IMR-90 (cell line): ENCODE measurements around the gene TADA2A. TPM values are rescaled to one million over a fixed set of nuclear protein-coding genes. Genes with fewer than 3 reads are reported as not detected.
A peak's percentile ranks its signal among the peaks of the same experiment; 100 is the strongest.

ENCODE experiments used
- ATAC-seq: fragments of 200-7000 bp; cut with Tn5 transposase; 2 replicates; pipeline ENCODE4 v1.9.1; 2020; ENCODE audit warnings: low read depth, mild to moderate bottlenecking, moderate library complexity
- BruUV-seq: library from RNA; stranded (reverse); fragments of 400-500 nt; replicated peaks from 2 replicates; lab custom pipeline; 2021; lab: Mats Ljungman, UMichigan
- CTCF ChIA-PET: fragments of 300-600 bp; formaldehyde crosslinking; extraction: SDS; loops from one replicate; lab custom pipeline; 2021; ENCODE audit warnings: antibody characterized with exemption; lab: Yijun Ruan, JAX
- POLR2A ChIA-PET: fragments of 300-600 bp; sonication (Branson Sonifier 250); formaldehyde crosslinking; loops from one replicate; lab custom pipeline; 2022; ENCODE audit warnings: antibody characterized with exemption; ENCODE audit not compliant: unreplicated experiment; lab: Charles Lee
- DNase-seq: peaks from one replicate; pipeline ENCODE4 v3.0.0; 2013
- H2AFZ ChIP-seq: replicated peaks from 2 replicates; pipeline ENCODE3; 2013; ENCODE audit warnings: low read length, mild to moderate bottlenecking; ENCODE audit not compliant: poor library complexity
- H2AK5ac ChIP-seq: 2 replicates; pipeline ENCODE4 v1.6.1; 2013; ENCODE audit warnings: low read depth, low read length, inconsistent platforms
- H2AK9ac ChIP-seq: replicated peaks from 2 replicates; pipeline ENCODE3; 2013; ENCODE audit warnings: mild to moderate bottlenecking, low read depth, low read length, moderate library complexity; ENCODE audit not compliant: poor library complexity
- H2BK120ac ChIP-seq: 2 replicates; pipeline ENCODE4 v1.6.1; 2013; ENCODE audit warnings: low read depth, low read length, inconsistent platforms
- H2BK15ac ChIP-seq: 3 replicates; pipeline ENCODE4 v1.6.1; 2013; ENCODE audit warnings: low read depth, low read length, inconsistent platforms
- H2BK20ac ChIP-seq: 2 replicates; pipeline ENCODE4 v1.6.1; 2013; ENCODE audit warnings: low read depth, mild to moderate bottlenecking, inconsistent platforms, low read length, moderate library complexity
- H2BK5ac ChIP-seq: 2 replicates; pipeline ENCODE4 v1.6.1; 2013; ENCODE audit warnings: mild to moderate bottlenecking, low read depth, low read length, inconsistent platforms; ENCODE audit not compliant: poor library complexity, severe bottlenecking
- H3K14ac ChIP-seq: replicated peaks from 2 replicates; pipeline ENCODE4 v1.6.1; 2013; ENCODE audit warnings: low read depth, low read length, inconsistent platforms
- H3K18ac ChIP-seq: 2 replicates; pipeline ENCODE4 v1.6.1; 2013; ENCODE audit warnings: low read depth, low read length, control low read depth
- H3K23ac ChIP-seq: 2 replicates; pipeline ENCODE4 v1.6.1; 2013; ENCODE audit warnings: low read depth, low read length, inconsistent platforms
- H3K27ac ChIP-seq: 2 replicates; pipeline ENCODE4 v1.5.1; 2013; ENCODE audit warnings: mild to moderate bottlenecking, control low read depth, low read length; ENCODE audit not compliant: insufficient read depth
- H3K27me3 ChIP-seq: 2 replicates; pipeline ENCODE4 v1.6.1; 2013; ENCODE audit warnings: low read length; ENCODE audit not compliant: control insufficient read depth, insufficient read depth
- H3K36me3 ChIP-seq: 2 replicates; pipeline ENCODE4 v1.6.1; 2013; ENCODE audit warnings: low read length, mixed read lengths; ENCODE audit not compliant: control insufficient read depth, insufficient read depth
- H3K4ac ChIP-seq: 2 replicates; pipeline ENCODE4 v1.6.1; 2013; ENCODE audit warnings: low read depth, low read length, inconsistent platforms
- H3K4me1 ChIP-seq: 2 replicates; pipeline ENCODE4 v1.6.1; 2013; ENCODE audit warnings: low read length, mixed read lengths; ENCODE audit not compliant: control insufficient read depth, insufficient read depth
- H3K4me2 ChIP-seq: 2 replicates; pipeline ENCODE4 v1.6.1; 2013; ENCODE audit warnings: low read depth, mild to moderate bottlenecking, control low read depth, low read length, moderate library complexity
- H3K4me3 ChIP-seq: 2 replicates; pipeline ENCODE4 v1.5.1; 2013; ENCODE audit warnings: low read depth, mild to moderate bottlenecking, control low read depth, low read length, moderate library complexity; ENCODE audit not compliant: insufficient read depth
- H3K56ac ChIP-seq: 2 replicates; pipeline ENCODE4 v1.6.1; 2013; ENCODE audit warnings: low read length, inconsistent platforms; ENCODE audit not compliant: insufficient read depth; ENCODE audit errors: extremely low read depth
- H3K79me1 ChIP-seq, 2 experiments: 2 replicates each; pipeline ENCODE4 v1.6.1; 2013; ENCODE audit warnings: low read length in 2 of 2, inconsistent platforms in 1 of 2, low read depth in 1 of 2
- H3K9ac ChIP-seq: 2 replicates; pipeline ENCODE4 v1.6.1; 2013; ENCODE audit warnings: low read depth, low read length, control low read depth
- H3K9me1 ChIP-seq: 2 replicates; pipeline ENCODE4 v1.6.1; 2013; ENCODE audit warnings: low read length, inconsistent platforms; ENCODE audit not compliant: insufficient read depth
- H3K9me3 ChIP-seq: 2 replicates; pipeline ENCODE4 v1.6.1; 2013; ENCODE audit warnings: low read length; ENCODE audit not compliant: control insufficient read depth, insufficient read depth
- H4K20me1 ChIP-seq: 2 replicates; pipeline ENCODE4 v1.6.1; 2013; ENCODE audit warnings: low read length, inconsistent platforms; ENCODE audit not compliant: insufficient read depth
- H4K5ac ChIP-seq: 2 replicates; pipeline ENCODE4 v1.6.1; 2013; ENCODE audit warnings: mild to moderate bottlenecking, low read depth, low read length, control low read depth
- H4K8ac ChIP-seq, 2 experiments: 2 replicates each; pipeline ENCODE4 v1.6.1; 2013; ENCODE audit warnings: low read depth in 2 of 2, low read length in 2 of 2, control low read depth in 1 of 2, inconsistent platforms in 1 of 2
- H4K91ac ChIP-seq: 2 replicates; pipeline ENCODE4 v1.6.1; 2013; ENCODE audit warnings: low read depth, low read length, inconsistent platforms; ENCODE audit not compliant: insufficient read depth
- CEBPB ChIP-seq: IDR thresholded peaks from 2 replicates; pipeline ENCODE4 v1.6.1; 2012; ENCODE audit warnings: low read depth, low read length, improper control_type of control experiment
- CTCF ChIP-seq: conservative IDR thresholded peaks from 2 replicates; pipeline ENCODE4 v1.5.1; 2012; ENCODE audit warnings: mild to moderate bottlenecking, low read depth, low read length, improper control_type of control experiment
- ELK1 ChIP-seq: fragments of 150-350 bp; IDR thresholded peaks from 2 replicates; pipeline ENCODE4 v1.6.1; 2016; ENCODE audit warnings: low read depth, mild to moderate bottlenecking, low read length, moderate library complexity, borderline replicate concordance
- FOS ChIP-seq: fragments of 150-350 bp; IDR thresholded peaks from 2 replicates; pipeline ENCODE4 v1.6.1; 2016; ENCODE audit warnings: low read depth, low read length
- MAFK ChIP-seq: IDR thresholded peaks from 2 replicates; pipeline ENCODE4 v1.6.1; 2012; ENCODE audit warnings: low read depth, low read length, improper control_type of control experiment
- MAZ ChIP-seq: IDR thresholded peaks from 2 replicates; pipeline ENCODE4 v1.6.1; 2012; ENCODE audit warnings: low read depth, mild to moderate bottlenecking, low read length, improper control_type of control experiment, moderate library complexity, borderline replicate concordance
- MXI1 ChIP-seq: IDR thresholded peaks from 2 replicates; pipeline ENCODE4 v1.6.1; 2012; ENCODE audit warnings: low read depth, mild to moderate bottlenecking, low read length, moderate library complexity, borderline replicate concordance
- NFE2L2 ChIP-seq: fragments of 150-350 bp; IDR thresholded peaks from 2 replicates; pipeline ENCODE4 v1.6.1; 2016; ENCODE audit warnings: low read depth, mild to moderate bottlenecking, low read length
- RCOR1 ChIP-seq: IDR thresholded peaks from 2 replicates; pipeline ENCODE4 v1.6.1; 2012; ENCODE audit warnings: mild to moderate bottlenecking, low read length, improper control_type of control experiment; ENCODE audit not compliant: insufficient replicate concordance
- RFX5 ChIP-seq: IDR thresholded peaks from 2 replicates; pipeline ENCODE4 v1.8.0; 2012; ENCODE audit warnings: low read depth, mild to moderate bottlenecking, low read length, moderate library complexity
- SMC3 ChIP-seq: fragments of 150-350 bp; IDR thresholded peaks from 2 replicates; pipeline ENCODE4 v1.6.1; 2016; ENCODE audit warnings: low read depth, mild to moderate bottlenecking, antibody characterized with exemption, low read length, moderate library complexity
- USF2 ChIP-seq: fragments of 150-350 bp; IDR thresholded peaks from 2 replicates; pipeline ENCODE4 v1.6.1; 2017; ENCODE audit warnings: mild to moderate bottlenecking, antibody characterized with exemption, low read length, low read depth
- WGBS, 2 experiments: methylation state at CpG; one replicate each; pipeline versions ENCODE4 v1.1.5 to v1.1.7; 2013; ENCODE audit warnings: missing lambda C conversion rate in 2 of 2; ENCODE audit not compliant: insufficient read length in 1 of 2; ENCODE audit errors: extremely low coverage in 2 of 2; 5-methylcytosine and 5-hydroxymethylcytosine counted together
- dilution Hi-C: fragments of 300-500 bp; cut with HindIII; formaldehyde crosslinking; loops from one replicate; pipeline ENCODE4 v1.14.3; 2018; ENCODE audit warnings: low sequenced_read_pairs; ENCODE audit not compliant: unreplicated experiment
- in situ Hi-C: fragments of 300-500 bp; cut with MboI; formaldehyde crosslinking; loops from 3 replicates; pipeline ENCODE4 v1.14.3; 2019; ENCODE audit warnings: low sequenced_read_pairs, inconsistent platforms, mixed read lengths
- intact Hi-C: fragments of 100-400 bp; cut with micrococcal nuclease; formaldehyde crosslinking; loops from 2 replicates; pipeline ENCODE4 v1.10.0; 2022
- polyA plus RNA-seq, 3 experiments: library from polyadenylated mRNA; depleted of rRNA; stranded (reverse); fragments of >200 nt; gene quantifications; 2 replicates each; pipeline ENCODE4 v1.2.3, GENCODE V29; 2012; ENCODE audit warnings: low replicate concordance in 1 of 3
- total RNA-seq: library from RNA; depleted of rRNA; stranded (reverse); fragments of >200 nt; gene quantifications from 2 replicates; pipeline ENCODE4 v1.2.3, GENCODE V29; 2012

TADA2A gene
- total and polyA plus RNA-seq, 2 of the 4 experiments (the other 2 are of a cell fraction) = 13.1 to 19.7 TPM

GRCh38 chr17:37506678-37507077 is 100.0 kb downstream of the TADA2A start (continued):
- TF ChIP-seq USF2 = no peak

- Histone ChIP-seq H3K14ac (no peak overlapping the region), H2AK9ac (peak overlapping the region; percentile 57), H4K91ac (no peak overlapping the region), H2BK15ac (no peak overlapping the region), H3K27me3 (no peaks in the 10 kb centered on the region), H3K79me1 (peaks cover 5 to 79% of the 10 kb centered on the region in 2 experiments), H3K36me3 (peaks cover 21% of the 10 kb centered on the region), H3K27ac (no peak overlapping the region), H3K23ac (no peak overlapping the region), H3K9ac (no peak overlapping the region), H2AK5ac (no peak overlapping the region), H2BK20ac (no peak overlapping the region), H3K4me3 (no peak overlapping the region), H3K56ac (no peak overlapping the region), H3K9me3 (no peaks in the 10 kb centered on the region), H3K4me2 (peak overlapping the region; percentile 61; the same call in 1 of the 2 replicates), H4K20me1 (peaks cover 95% of the 10 kb centered on the region), H2BK5ac (peak overlapping the region; percentile 25), H2BK120ac (no peak overlapping the region), H3K4ac (no peak overlapping the region), H3K18ac (no peak overlapping the region), H4K5ac (no peak overlapping the region), H2AFZ (no peak overlapping the region), H4K8ac (peak overlapping the region in 1 of 2 experiments; percentile 47; a peak in 1 of 4 replicates), H3K9me1 (peaks cover 45% of the 10 kb centered on the region), H3K4me1 (0 out of 2 replicates have a peak, but pooled peaks cover 3% of the 10 kb centered on the region)
- ATAC-seq (no peak), DNase-seq (no peak)
- in situ Hi-C loops (no loop called here), dilution Hi-C loops (no loop called here), intact Hi-C loops (no loop called here)
- WGBS, 2 experiments = 88% methylated on average over 7 of the region's 9 CpGs; no CpG with 5 or more reads in 1 of the 2 experiments
- CTCF ChIA-PET = no interaction called here
- BruUV-seq = no TSS peak
- POLR2A ChIA-PET = interaction anchor here (0.5 kb wide), 1 partner anchor 238 kb away, joined by 4 read pairs; no protein-coding TSS in a partner anchor
- no peak for TF ChIP-seq USF2
- TF ChIP-seq SMC3 = no peak
- no peak for TF ChIP-seq RCOR1
- TF ChIP-seq FOS = no peak
- TF ChIP-seq CEBPB = no peak
- no peak for TF ChIP-seq CTCF
- TF ChIP-seq ELK1 = no peak
- no peak for TF ChIP-seq NFE2L2
- TF ChIP-seq MAZ = no peak
- no peak for TF ChIP-seq MAFK
- TF ChIP-seq MXI1 = no peak
- TF ChIP-seq RFX5 = no peak
Observed at GRCh38 chr17:37507111-37507510, 100.4 kb downstream of the TADA2A start.
